ENCODE measurements around the gene NPAS3.

Gene NPAS3

GRCh38 chr14:33280646-33281045 lies 342.0 kb downstream of the NPAS3 start:
- H3K4me1 Mint-ChIP-seq (ENCODE audit: low read depth) = no peaks in the 10 kb centered on the region
- H3K9me3 Mint-ChIP-seq = peaks cover 3% of the 10 kb centered on the region
- no peak for DNase-seq

DNA sequence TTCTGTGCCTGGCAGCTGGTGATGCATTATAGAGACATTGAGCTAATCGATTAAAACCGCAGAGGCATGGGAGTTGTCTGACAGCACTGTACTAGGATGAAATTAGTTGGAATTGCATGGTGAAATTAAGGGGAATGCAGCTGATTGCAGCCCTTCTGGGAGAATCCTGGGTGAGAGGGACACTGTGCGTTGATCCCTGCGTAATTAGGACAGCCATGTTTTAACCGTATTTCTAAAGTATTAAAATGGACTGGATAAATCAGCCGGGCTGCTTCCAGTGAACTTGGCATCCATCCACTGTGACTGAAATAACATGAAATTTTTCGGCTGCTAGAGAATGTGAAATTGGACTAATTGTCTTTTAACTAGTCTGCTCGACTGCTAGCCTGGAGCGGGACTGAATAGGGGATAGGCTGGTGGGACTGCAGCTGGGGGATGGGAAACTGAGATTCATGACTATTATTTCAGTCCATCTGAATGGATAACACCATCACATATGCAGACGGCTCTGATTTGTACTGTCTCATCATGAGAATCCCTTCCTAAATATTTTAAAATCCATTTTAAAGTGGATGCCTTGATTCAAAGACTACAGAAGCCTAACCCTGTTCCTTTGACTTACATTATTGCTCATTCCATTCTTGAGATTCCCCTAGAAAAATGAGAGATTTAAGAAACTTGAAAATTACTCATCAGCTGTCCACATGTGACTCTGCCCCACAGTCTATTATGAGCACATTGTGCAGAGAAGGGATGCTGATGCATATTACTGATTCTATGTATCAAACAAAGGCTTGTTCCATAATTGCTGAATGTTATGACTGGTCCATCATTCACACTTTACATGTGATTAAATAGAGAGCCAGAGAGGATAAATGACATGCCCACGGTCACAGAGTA lies 343.9 kb downstream of the NPAS3 start:
- H3K4me3 Mint-ChIP-seq = no peak overlapping the region
- H3K27ac Mint-ChIP-seq = no peak overlapping the region
- H3K36me3 Mint-ChIP-seq (ENCODE audit: low read depth) = no peaks in the 10 kb centered on the region
- no peaks in the 10 kb centered on the region for H3K27me3 Mint-ChIP-seq
- H3K4me1 Mint-ChIP-seq (ENCODE audit: low read depth) = no peaks in the 10 kb centered on the region
- H3K9me3 Mint-ChIP-seq = peaks cover 3% of the 10 kb centered on the region
- no peak for DNase-seq

More at GRCh38 chr14:33280646-33281045, 342.0 kb downstream of the NPAS3 start:
- Mint-ChIP-seq H3K36me3 (ENCODE audit: low read depth) (no peaks in the 10 kb centered on the region), H3K4me3 (no peak overlapping the region), H3K27me3 (no peaks in the 10 kb centered on the region), H3K27ac (no peak overlapping the region)

DNA sequence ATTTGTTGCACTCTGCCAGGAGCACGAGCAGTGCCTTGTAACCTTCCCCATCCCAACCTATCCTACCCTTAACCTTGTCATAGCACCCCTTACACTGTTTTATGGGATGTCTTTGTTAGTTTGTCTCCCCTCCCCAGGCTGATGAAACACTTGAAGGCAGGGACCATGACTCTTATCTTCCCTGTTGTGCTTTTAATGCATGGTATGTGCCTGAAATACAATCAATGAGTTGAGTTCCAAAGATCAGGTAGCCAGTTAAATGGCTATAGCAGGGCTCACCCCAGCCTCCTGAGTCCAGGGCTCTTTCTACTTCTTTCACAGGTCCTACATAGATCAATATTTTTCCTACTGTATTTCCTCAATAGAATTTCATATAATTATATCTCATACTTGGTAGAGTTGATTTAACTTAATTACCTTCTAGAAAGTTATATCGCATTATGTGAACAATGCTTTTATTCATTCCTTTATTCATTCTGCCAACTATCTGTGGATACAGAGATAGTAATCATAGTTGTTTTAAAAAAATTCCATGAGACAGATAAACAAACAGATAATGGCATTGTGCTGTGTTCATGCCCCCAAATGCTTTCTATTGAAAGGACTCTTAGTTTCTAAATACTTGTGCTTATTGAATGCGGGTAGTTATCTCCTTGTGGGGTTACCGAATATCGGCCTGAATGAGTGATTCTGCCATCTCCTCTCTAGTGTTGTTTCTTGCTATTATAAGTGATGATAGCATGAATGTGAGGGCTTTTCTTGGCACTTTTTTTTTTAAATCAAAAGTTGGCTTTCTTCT lies 347.4 kb downstream of the NPAS3 start:
- Mint-ChIP-seq H3K36me3 (ENCODE audit: low read depth) (no peaks in the 10 kb centered on the region), H3K27ac (no peak overlapping the region), H3K4me1 (ENCODE audit: low read depth) (no peaks in the 10 kb centered on the region), H3K27me3 (no peaks in the 10 kb centered on the region), H3K9me3 (no peaks in the 10 kb centered on the region), H3K4me3 (no peak overlapping the region)
- no peak for DNase-seq

DNA sequence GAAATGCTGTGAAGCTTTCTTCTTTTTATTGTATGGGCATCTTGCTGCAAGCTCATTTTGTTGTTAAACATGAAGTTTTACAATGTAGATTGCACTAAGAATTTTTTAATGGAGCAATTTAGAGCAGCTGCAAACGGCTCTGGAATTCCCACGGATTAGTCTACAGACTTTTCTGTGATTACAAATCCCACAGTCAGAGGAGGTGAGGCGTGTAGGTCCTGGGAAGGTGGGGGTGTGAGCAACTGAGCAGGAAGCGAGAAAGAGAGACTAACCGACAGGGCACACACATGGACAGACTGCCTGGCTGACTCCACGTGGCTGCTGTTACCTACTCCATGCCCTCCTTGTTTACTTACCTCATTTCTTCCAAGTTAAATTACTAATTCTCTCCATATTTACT lies 348.5 kb downstream of the NPAS3 start:
- Mint-ChIP-seq H3K27me3 (no peaks in the 10 kb centered on the region), H3K36me3 (ENCODE audit: low read depth) (no peaks in the 10 kb centered on the region), H3K4me3 (no peak overlapping the region), H3K9me3 (no peaks in the 10 kb centered on the region), H3K4me1 (ENCODE audit: low read depth) (no peaks in the 10 kb centered on the region), H3K27ac (no peak overlapping the region)
- DNase-seq = no peak

DNA sequence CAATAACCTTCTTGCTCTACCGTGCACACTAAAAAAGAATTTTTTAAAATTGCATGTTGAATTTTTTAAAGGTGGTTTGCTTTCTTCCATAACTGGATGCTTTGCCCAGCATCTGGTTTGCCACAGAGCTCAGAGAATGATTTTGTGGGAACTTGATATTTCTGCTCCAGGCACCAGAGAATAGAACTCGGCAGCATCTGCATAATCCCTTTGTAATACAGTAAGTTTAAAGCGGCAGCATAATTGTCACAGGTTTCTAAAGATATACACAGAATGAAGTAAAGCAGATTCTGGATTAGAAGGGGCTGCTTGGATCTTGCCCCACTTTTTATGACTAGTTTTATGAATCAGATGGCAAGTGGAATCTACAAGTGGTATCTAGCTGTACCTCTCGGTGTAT lies 352.0 kb downstream of the NPAS3 start:
- DNase-seq = no peak
- H3K27me3 Mint-ChIP-seq = no peaks in the 10 kb centered on the region
- no peaks in the 10 kb centered on the region for H3K4me1 Mint-ChIP-seq (ENCODE audit: low read depth)
- H3K9me3 Mint-ChIP-seq = no peaks in the 10 kb centered on the region
- no peak overlapping the region for H3K27ac Mint-ChIP-seq
- H3K36me3 Mint-ChIP-seq (ENCODE audit: low read depth) = no peaks in the 10 kb centered on the region
- H3K4me3 Mint-ChIP-seq = no peak overlapping the region

DNA sequence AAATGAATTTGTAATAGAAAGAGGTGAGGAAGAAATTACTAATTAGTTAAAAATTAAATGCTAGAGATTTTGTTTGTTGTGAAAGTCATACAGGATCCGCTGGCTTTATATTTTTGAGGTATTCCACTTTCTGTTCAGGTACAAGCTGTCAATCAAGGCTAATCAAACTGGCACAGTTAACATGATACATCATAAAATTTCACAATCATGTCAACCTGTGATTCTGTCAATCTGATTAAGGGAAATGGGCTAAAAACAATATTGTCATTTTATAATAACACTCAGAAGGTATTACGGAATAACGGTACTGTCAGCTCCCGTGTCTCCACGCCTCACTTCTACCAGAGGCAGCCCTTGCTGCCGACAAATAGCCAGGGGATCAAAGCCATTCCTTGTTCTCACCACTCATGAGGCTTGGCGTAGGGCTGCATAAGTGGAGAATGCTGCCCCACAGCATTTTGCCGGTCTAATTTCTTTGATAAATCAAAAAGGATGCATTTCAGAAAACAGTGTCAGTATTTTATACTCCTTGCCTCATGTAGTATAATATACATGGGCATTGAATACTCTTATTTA lies 352.9 kb downstream of the NPAS3 start:
- Mint-ChIP-seq H3K27ac (no peak overlapping the region), H3K9me3 (no peaks in the 10 kb centered on the region), H3K27me3 (no peaks in the 10 kb centered on the region), H3K36me3 (ENCODE audit: low read depth) (no peaks in the 10 kb centered on the region), H3K4me1 (ENCODE audit: low read depth) (no peaks in the 10 kb centered on the region), H3K4me3 (no peak overlapping the region)
- no peak for DNase-seq

- H3K4me1 Mint-ChIP-seq (ENCODE audit: low read depth) = no peaks in the 10 kb centered on the region
- H3K27me3 Mint-ChIP-seq = no peaks in the 10 kb centered on the region
- DNase-seq = no peak
- H3K4me3 Mint-ChIP-seq = no peak overlapping the region
- H3K9me3 Mint-ChIP-seq = no peaks in the 10 kb centered on the region
- H3K27ac Mint-ChIP-seq = no peak overlapping the region
- H3K36me3 Mint-ChIP-seq (ENCODE audit: low read depth) = no peaks in the 10 kb centered on the region
Observed at GRCh38 chr14:33294419-33294818, 355.7 kb downstream of the NPAS3 start.

DNA sequence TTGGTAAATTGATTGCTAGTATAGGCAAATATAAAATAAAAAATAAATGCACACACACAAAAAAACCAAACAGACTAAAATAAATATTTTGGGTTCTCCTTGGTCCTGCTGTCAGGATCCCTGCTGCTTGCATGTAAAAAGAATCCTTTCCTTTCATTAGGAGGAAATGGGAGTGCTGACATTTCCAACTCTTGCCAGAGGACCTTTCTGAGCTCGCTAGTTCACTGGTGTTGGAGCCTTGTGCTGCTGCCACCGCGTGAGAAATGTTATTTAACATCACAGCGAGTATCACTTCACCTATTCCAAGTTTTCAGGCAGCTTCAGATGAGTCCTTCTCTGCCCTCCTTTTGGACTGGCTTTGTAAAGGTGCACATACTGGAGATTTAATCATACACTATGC lies 358.9 kb downstream of the NPAS3 start:
- no peak overlapping the region for H3K27ac Mint-ChIP-seq

GRCh38 chr14:33307691-33308251 lies 369.1 kb downstream of the NPAS3 start:
- H3K27me3 Mint-ChIP-seq = no peaks in the 10 kb centered on the region
- H3K4me1 Mint-ChIP-seq (ENCODE audit: low read depth) = no peaks in the 10 kb centered on the region
- H3K27ac Mint-ChIP-seq = no peak overlapping the region
- peaks cover 4% of the 10 kb centered on the region for H3K9me3 Mint-ChIP-seq
- H3K36me3 Mint-ChIP-seq (ENCODE audit: low read depth) = no peaks in the 10 kb centered on the region
- H3K4me3 Mint-ChIP-seq = no peak overlapping the region
- no peak for DNase-seq

More for the DNA sequence above, 358.9 kb downstream of the NPAS3 start:
- H3K9me3 Mint-ChIP-seq = no peaks in the 10 kb centered on the region
- no peaks in the 10 kb centered on the region for H3K27me3 Mint-ChIP-seq
- H3K4me3 Mint-ChIP-seq = no peak overlapping the region
- no peaks in the 10 kb centered on the region for H3K36me3 Mint-ChIP-seq (ENCODE audit: low read depth)
- H3K4me1 Mint-ChIP-seq (ENCODE audit: low read depth) = no peaks in the 10 kb centered on the region
- no peak for DNase-seq

DNA sequence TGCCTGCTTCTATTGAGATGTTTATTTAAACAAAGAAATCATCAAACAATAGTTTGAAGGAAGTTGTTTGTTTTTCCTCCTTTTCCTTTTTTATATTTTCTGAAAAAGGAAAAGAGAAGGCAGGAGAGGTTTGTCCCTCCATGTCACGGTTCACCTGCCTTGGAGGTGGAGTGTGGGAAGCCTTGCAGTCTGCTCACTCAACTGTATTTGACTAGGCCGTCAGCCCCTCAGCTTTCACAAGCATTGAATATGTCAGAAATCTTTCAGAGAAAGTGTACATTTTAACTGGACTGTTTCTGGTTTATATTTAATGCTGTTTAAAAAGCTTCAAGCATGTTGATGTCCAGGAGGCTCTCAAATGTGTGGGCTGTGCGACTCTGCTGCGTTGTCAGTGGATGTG lies 370.4 kb downstream of the NPAS3 start:
- DNase-seq = no peak
- H3K27me3 Mint-ChIP-seq = no peaks in the 10 kb centered on the region
- H3K9me3 Mint-ChIP-seq = peaks cover 2% of the 10 kb centered on the region
- no peak overlapping the region for H3K4me3 Mint-ChIP-seq
- no peaks in the 10 kb centered on the region for H3K36me3 Mint-ChIP-seq (ENCODE audit: low read depth)
- H3K27ac Mint-ChIP-seq = no peak overlapping the region
- no peaks in the 10 kb centered on the region for H3K4me1 Mint-ChIP-seq (ENCODE audit: low read depth)

GRCh38 chr14:33315217-33315616 lies 376.5 kb downstream of the NPAS3 start:
- no peaks in the 10 kb centered on the region for H3K4me1 Mint-ChIP-seq (ENCODE audit: low read depth)
- no peak overlapping the region for H3K4me3 Mint-ChIP-seq
- no peak for DNase-seq
- no peaks in the 10 kb centered on the region for H3K27me3 Mint-ChIP-seq
- no peaks in the 10 kb centered on the region for H3K36me3 Mint-ChIP-seq (ENCODE audit: low read depth)
- H3K9me3 Mint-ChIP-seq = peaks cover 3% of the 10 kb centered on the region
- no peak overlapping the region for H3K27ac Mint-ChIP-seq

GRCh38 chr14:33315721-33316120 lies 377.0 kb downstream of the NPAS3 start:
- Mint-ChIP-seq H3K9me3 (peaks cover 3% of the 10 kb centered on the region), H3K36me3 (ENCODE audit: low read depth) (no peaks in the 10 kb centered on the region), H3K4me1 (ENCODE audit: low read depth) (no peaks in the 10 kb centered on the region), H3K27ac (no peak overlapping the region), H3K27me3 (no peaks in the 10 kb centered on the region), H3K4me3 (no peak overlapping the region)
- no peak for DNase-seq

DNA sequence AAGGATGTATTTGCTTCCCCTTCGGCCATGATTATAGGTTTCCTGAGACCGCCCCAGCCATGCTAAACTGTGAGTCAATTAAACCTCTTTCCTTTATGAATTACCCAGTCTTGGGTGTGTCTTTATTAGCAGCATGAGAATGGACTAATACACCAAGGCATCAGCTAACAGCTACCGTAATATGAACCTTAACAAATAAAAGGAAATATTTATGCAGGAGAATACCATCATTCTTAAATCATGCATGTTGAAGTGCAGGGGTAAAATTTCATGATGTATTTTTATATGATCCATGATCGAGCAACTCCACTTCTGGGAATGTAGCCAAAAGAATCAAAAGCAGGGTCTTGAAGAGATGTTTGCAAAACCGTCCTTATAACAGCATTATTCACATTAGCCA lies 379.0 kb downstream of the NPAS3 start:
- DNase-seq = no peak
- H3K36me3 Mint-ChIP-seq (ENCODE audit: low read depth) = no peaks in the 10 kb centered on the region
- no peaks in the 10 kb centered on the region for H3K27me3 Mint-ChIP-seq
- H3K9me3 Mint-ChIP-seq = peaks cover 3% of the 10 kb centered on the region
- H3K27ac Mint-ChIP-seq = no peak overlapping the region
- H3K4me1 Mint-ChIP-seq (ENCODE audit: low read depth) = no peaks in the 10 kb centered on the region
- no peak overlapping the region for H3K4me3 Mint-ChIP-seq

- no peaks in the 10 kb centered on the region for H3K36me3 Mint-ChIP-seq (ENCODE audit: low read depth)
- no peaks in the 10 kb centered on the region for H3K27me3 Mint-ChIP-seq
- H3K4me3 Mint-ChIP-seq = no peak overlapping the region
- no peak overlapping the region for H3K27ac Mint-ChIP-seq
- no peaks in the 10 kb centered on the region for H3K9me3 Mint-ChIP-seq
- H3K4me1 Mint-ChIP-seq (ENCODE audit: low read depth) = no peaks in the 10 kb centered on the region
- no peak for DNase-seq
Observed at GRCh38 chr14:33323979-33324378, 385.3 kb downstream of the NPAS3 start.
